ENCODE data around the gene TMEM38A. TPM values are rescaled to one million over a fixed set of nuclear protein-coding genes. Genes with fewer than 3 reads are reported as not detected.

The TMEM38A gene
- total and polyA plus RNA-seq, 9 of the 15 experiments (the other 6 are each of a cell fraction or from before 2014, with no cell fraction given), result 0.35 to 2.1 (median 1.2) TPM

GRCh38 chr19:16671652-16672274 is 10.8 kb downstream of the TMEM38A start (continued):
- TF ChIP-seq RAD21 (CRISPR knock-in tag; conservative IDR thresholded peaks at IDR 0.05 in 1 of 2, IDR thresholded peaks at IDR 0.05 in 1 of 2), result no peak
- TF ChIP-seq ZC3H4 (CRISPR knock-in tag; IDR thresholded peaks at IDR 0.05; ENCODE audit: borderline replicate concordance), result no peak
- TF ChIP-seq, protein P1, sequence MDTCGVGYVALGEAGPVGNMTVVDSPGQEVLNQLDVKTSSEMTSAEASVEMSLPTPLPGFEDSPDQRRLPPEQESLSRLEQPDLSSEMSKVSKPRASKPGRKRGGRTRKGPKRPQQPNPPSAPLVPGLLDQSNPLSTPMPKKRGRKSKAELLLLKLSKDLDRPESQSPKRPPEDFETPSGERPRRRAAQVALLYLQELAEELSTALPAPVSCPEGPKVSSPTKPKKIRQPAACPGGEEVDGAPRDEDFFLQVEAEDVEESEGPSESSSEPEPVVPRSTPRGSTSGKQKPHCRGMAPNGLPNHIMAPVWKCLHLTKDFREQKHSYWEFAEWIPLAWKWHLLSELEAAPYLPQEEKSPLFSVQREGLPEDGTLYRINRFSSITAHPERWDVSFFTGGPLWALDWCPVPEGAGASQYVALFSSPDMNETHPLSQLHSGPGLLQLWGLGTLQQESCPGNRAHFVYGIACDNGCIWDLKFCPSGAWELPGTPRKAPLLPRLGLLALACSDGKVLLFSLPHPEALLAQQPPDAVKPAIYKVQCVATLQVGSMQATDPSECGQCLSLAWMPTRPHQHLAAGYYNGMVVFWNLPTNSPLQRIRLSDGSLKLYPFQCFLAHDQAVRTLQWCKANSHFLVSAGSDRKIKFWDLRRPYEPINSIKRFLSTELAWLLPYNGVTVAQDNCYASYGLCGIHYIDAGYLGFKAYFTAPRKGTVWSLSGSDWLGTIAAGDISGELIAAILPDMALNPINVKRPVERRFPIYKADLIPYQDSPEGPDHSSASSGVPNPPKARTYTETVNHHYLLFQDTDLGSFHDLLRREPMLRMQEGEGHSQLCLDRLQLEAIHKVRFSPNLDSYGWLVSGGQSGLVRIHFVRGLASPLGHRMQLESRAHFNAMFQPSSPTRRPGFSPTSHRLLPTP (IDR thresholded peaks at IDR 0.05; ENCODE audit: borderline replicate concordance, extremely low read depth, insufficient read length), result no peak
- TF ChIP-seq RUNX1 (IDR thresholded peaks at IDR 0.05; ENCODE audit: low read depth), result no peak

- Histone ChIP-seq H3K4me3 (no peak overlapping the region), H3K27ac (ENCODE audit: extremely low read depth, low read depth, low read length) (no peak overlapping the region), H3K27me3 (ENCODE audit: control insufficient read depth in 2 of 2, insufficient read depth in 2 of 2, low read length in 2 of 2) (no peaks in the 10 kb centered on the region), H3K79me2 (ENCODE audit: control insufficient read depth, insufficient read depth, low read length) (no peaks in the 10 kb centered on the region), H3K36me3 (ENCODE audit: control insufficient read depth, insufficient read depth, low read length) (no peaks in the 10 kb centered on the region), H2AFZ (ENCODE audit: low read depth, low read length) (no peak overlapping the region), H3K9me3 (replicated peaks; ENCODE audit: control insufficient read depth, insufficient read depth, low read depth, low read length) (no peaks in the 10 kb centered on the region), H3K9me1 (ENCODE audit: control insufficient read depth, insufficient read depth, low read length) (no peaks in the 10 kb centered on the region), H4K20me1 (replicated peaks; ENCODE audit: control insufficient read depth, insufficient read depth, low read length) (no peaks in the 10 kb centered on the region), H3K4me1 (replicated peaks in 1 of 2; ENCODE audit: control insufficient read depth in 2 of 2, insufficient read depth in 2 of 2, low read length in 2 of 2) (no peaks in the 10 kb centered on the region; a peak in 1 of 5 replicates), H3K9ac (ENCODE audit: insufficient read depth in 1 of 2, low read depth in 2 of 2, low read length in 2 of 2) (no peak overlapping the region), H3K4me2 (ENCODE audit: insufficient read depth, low read length) (no peak overlapping the region)
- CTCF ChIA-PET (ENCODE audit: low intra/inter-chr PET ratio), result no interaction called here
- ATAC-seq (no peak), DNase-seq (ENCODE audit: extremely low read depth in 1 of 4, low spot score in 3 of 4) (no peak), FAIRE-seq (no peak)
- POLR2A ChIA-PET, result interaction anchor here (0.5 to 1.2 kb wide), 4 partner anchors 10 to 511 kb away, joined by 3 read pairs; no protein-coding TSS in a partner anchor
- no TSS peak for BruUV-seq (replicated peaks)
- WGBS (ENCODE audit: insufficient coverage, low coverage, missing lambda C conversion rate), result 11% methylated on average over 3 of the region's 3 CpGs
- intact Hi-C loops (cut with micrococcal nuclease) (no loop called here), in situ Hi-C loops (cut with MboI) (no loop called here)
- TF ChIP-seq MED1 (CRISPR knock-in tag; IDR thresholded peaks at IDR 0.05; ENCODE audit: borderline replicate concordance) (no peak), ZNF668 (CRISPR knock-in tag; IDR thresholded peaks at IDR 0.05) (no peak), KDM5B (IDR thresholded peaks at IDR 0.05; ENCODE audit: insufficient replicate concordance, low read depth, low read length) (no peak), CUX1 (CRISPR knock-in tag; IDR thresholded peaks at IDR 0.05) (no peak), ZNF277 (CRISPR knock-in tag; IDR thresholded peaks at IDR 0.05; ENCODE audit: borderline replicate concordance) (no peak), TRIM24 (IDR thresholded peaks at IDR 0.05) (no peak)
Observed at GRCh38 chr19:16673231-16673630, 12.3 kb downstream of the TMEM38A start.
